CD4-positive, alpha-beta T cell treated with Interleukin-17A for 1 hour (primary cell): ENCODE data around the gene DGKG.

Experiments
- DNase-seq: peaks from one replicate; pipeline ENCODE4 v3.0.0-alpha.2; 2020

Gene DGKG

GRCh38 chr3:186236357-186237020 is 125.5 kb downstream of the DGKG start:
- DNase-seq = no peak

- no peak for DNase-seq
Measured at GRCh38 chr3:186235554-186235953, 126.5 kb downstream of the DGKG start.

GRCh38 chr3:186234152-186234551 is 127.9 kb downstream of the DGKG start:
- DNase-seq = no peak

- no peak for DNase-seq
Measured at GRCh38 chr3:186226482-186226881, 135.6 kb downstream of the DGKG start.

GRCh38 chr3:186225603-186226002 is 136.4 kb downstream of the DGKG start:
- no peak for DNase-seq

GRCh38 chr3:186224041-186224610 is 137.9 kb downstream of the DGKG start:
- DNase-seq = no peak

GRCh38 chr3:186223476-186223875 is 138.6 kb downstream of the DGKG start:
- DNase-seq = no peak

- no peak for DNase-seq
Measured at GRCh38 chr3:186221760-186222378, 140.2 kb downstream of the DGKG start.

GRCh38 chr3:186220911-186221645 is 141.0 kb downstream of the DGKG start:
- DNase-seq = no peak

GRCh38 chr3:186220365-186220764 is 141.7 kb downstream of the DGKG start:
- no peak for DNase-seq

- DNase-seq = no peak
Measured at GRCh38 chr3:186219211-186219638, 142.8 kb downstream of the DGKG start.

GRCh38 chr3:186218421-186218820 is 143.6 kb downstream of the DGKG start:
- DNase-seq = no peak

GRCh38 chr3:186217820-186218164 is 144.2 kb downstream of the DGKG start:
- DNase-seq = no peak

GRCh38 chr3:186216900-186217819 is 144.9 kb downstream of the DGKG start:
- no peak for DNase-seq

GRCh38 chr3:186214670-186215069 is 147.4 kb downstream of the DGKG start:
- no peak for DNase-seq

GRCh38 chr3:186213946-186214345 is 148.1 kb downstream of the DGKG start:
- DNase-seq = no peak

- no peak for DNase-seq
Measured at GRCh38 chr3:186212611-186213010, 149.4 kb downstream of the DGKG start.

GRCh38 chr3:186210852-186211500 is 151.1 kb downstream of the DGKG start:
- no peak for DNase-seq

- no peak for DNase-seq
Measured at GRCh38 chr3:186209810-186210752, 152.0 kb downstream of the DGKG start.

- DNase-seq = no peak
Measured at GRCh38 chr3:186208296-186208989, 153.6 kb downstream of the DGKG start.
